Caki2 (cell line): ENCODE data around the gene TEX19. TPM values are rescaled to one million over a fixed set of nuclear protein-coding genes. Genes with fewer than 3 reads are reported as not detected.
A peak's percentile ranks its signal among the peaks of the same experiment; 100 is the strongest.

ENCODE experiments used
- DNase-seq: peaks from one replicate; pipeline ENCODE4 v3.0.0-alpha.2; 2015; ENCODE audit warnings: low read depth
- in situ Hi-C: cut with HindIII; loops from 2 replicates; pipeline ENCODE4 v1.10.0; 2016; ENCODE audit warnings: low sequenced_read_pairs, low pct_unique_long_range_greater_than_20kb, mixed read lengths
- total RNA-seq: library from RNA; depleted of rRNA; stranded (reverse); fragments of >200 nt; shearing (Covaris generic); gene quantifications from 2 replicates; pipeline ENCODE4 v1.2.3, GENCODE V29; 2014; ENCODE audit warnings: low replicate concordance

Gene TEX19
- total RNA-seq, 1 experiment from 2014 or later, result 0.37 TPM

DNA sequence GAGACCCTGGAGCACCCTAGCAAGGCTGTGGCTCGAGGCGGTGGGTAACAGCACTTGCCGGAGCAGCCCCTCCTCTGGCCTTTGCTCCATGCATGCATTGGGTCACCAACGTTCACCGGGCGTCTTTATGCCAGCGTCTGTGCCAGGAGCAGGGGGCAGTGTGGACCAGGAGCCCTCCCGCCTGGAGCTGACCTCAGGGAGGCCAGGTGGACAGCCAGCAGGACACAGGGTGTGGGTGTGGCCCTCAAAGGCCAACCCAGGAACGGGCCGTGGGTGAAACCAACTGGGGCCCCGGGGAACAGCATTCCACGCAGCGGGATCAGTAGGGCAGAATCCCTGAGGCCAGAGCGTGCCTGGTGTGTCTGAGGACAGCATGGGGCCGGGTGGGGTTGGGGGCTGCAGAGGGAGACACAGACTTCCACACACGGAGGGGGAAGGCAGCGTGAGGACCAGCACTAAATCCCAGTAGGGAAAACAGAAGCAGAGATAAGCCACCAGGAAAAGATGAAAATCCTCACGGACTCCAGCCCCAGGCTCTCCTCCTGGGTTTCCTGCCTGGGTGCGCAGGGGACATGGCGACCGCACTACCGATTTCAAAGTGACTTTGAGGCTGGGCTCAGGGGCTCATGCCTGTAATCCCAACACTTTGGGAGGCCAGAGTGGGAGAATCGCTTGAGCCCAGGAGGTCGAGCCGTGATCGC lies 38.8 kb upstream of the TEX19 start:
- no peak for DNase-seq
- in situ Hi-C loops, result no loop called here

- in situ Hi-C loops, result no loop called here
Observed at GRCh38 chr17:82320956-82321927, 37.8 kb upstream of the TEX19 start.

GRCh38 chr17:82321947-82322466 lies 37.0 kb upstream of the TEX19 start:
- in situ Hi-C loops, result no loop called here
- no peak for DNase-seq

More at GRCh38 chr17:82320956-82321927, 37.8 kb upstream of the TEX19 start:
- no peak for DNase-seq

DNA sequence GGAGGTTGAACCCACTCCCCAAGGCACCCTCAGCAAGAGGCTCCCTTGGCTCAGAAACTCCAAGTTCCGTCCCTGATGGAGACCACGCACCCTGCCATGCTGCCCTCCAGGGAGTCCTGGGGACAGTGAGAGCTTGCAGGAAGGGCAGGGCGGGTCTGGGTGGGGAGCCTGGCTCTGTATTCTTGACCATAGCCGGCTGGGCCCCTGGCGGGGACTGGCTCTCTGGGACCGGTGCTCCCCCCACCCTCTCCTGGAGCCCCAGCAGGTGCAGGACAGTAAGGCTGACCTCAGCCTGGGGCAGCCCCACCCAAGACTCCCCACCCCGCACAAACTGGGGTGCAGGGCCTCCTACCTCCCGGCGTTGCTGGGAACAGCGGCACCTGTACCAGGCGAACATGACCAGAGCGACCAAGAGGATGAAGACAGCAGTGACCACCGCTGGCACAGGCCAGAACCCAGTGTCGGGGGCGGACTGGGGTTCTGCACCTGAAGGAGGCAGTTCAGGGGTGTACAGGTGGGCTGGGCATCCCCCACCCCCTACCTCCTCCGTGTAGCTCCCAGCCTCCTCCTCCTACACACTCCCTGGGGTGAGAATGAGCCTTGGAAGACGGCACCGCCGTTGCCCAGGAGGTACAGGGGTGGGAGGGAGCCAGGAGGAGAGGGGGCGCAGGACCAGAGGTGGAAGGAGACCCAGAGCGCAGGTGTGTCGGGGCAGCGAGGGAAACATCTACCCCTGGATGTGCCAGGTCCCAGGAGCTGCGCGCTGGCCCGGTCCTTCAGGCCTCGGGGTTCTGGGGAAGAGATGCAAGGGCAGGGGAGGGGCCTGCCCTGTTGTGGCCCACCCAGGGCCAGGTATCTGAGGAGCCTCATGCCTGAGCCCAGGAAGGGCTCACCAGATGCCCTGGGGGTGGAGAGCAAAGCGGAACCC lies 36.3 kb upstream of the TEX19 start:
- in situ Hi-C loops, result no loop called here

GRCh38 chr17:82323514-82324234 lies 35.4 kb upstream of the TEX19 start:
- in situ Hi-C loops, result no loop called here
- DNase-seq, result no peak

More for the DNA sequence above, 36.3 kb upstream of the TEX19 start:
- DNase-seq, result no peak

- in situ Hi-C loops, result no loop called here
- DNase-seq, result no peak
Observed at GRCh38 chr17:82324566-82325285, 34.3 kb upstream of the TEX19 start.

DNA sequence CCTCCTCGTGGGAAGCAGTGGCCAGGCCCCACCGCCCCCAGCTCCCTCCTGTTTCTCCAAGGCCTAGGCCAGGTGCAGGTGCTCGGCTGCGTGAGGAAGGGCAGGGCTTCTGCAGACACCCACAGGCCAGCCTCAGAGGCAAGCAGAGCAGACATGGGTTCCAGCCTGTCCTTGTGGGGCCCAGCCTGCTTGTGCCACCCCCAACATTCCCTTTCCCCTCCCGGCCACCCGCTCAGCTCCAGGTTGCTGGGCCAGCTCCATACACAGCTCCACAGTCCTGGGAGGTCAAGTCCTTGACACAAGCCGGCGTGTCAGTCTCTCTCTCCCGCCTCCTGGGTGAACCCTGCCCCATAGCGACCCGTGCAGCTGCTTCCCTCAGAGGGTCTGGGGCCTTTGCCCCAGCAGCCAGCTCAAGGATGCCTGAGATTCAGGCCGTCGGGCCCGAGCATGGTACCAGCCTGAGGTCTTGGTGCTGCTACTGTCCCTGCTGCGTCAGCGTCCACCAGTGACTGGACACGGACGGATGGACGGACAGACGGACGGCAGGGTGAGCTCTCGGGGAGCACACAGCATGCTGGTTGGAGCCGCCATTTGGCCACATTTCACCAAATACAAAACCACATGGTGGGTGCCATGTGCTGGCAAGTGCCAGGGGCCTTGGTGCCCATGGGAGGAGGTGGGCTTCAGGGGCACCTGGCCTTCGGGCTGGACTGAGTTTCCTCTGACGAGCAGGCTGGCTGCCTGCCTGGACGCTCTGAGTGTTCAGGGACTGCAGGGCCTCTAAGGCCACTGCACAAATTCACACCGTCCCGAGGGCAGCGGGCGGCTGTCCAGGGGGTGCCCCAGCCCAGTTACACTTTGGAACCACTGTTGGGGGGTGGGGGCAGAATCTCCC lies 33.5 kb upstream of the TEX19 start:
- in situ Hi-C loops, result no loop called here
- no peak for DNase-seq

DNA sequence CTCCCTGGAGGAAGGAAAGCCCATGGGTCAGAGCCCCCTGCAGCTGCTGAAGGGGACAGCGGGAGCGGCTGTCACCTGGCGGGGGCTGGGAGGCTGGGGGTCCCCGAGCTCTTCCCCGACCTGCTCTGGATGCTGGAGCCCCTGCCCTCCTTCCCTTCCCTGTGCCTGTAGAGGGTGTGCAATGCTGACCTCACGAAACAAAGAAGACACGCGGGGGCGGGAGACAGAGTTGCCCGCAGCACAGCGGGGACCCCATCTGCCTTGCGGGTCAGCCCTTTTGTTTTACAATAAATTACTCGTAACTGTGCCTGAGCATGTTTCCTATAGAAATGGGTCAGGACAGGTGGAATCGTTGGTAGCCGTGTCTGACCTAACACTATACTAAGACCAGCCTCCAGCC lies 31.8 kb upstream of the TEX19 start:
- no peak for DNase-seq
- in situ Hi-C loops, result no loop called here

DNA sequence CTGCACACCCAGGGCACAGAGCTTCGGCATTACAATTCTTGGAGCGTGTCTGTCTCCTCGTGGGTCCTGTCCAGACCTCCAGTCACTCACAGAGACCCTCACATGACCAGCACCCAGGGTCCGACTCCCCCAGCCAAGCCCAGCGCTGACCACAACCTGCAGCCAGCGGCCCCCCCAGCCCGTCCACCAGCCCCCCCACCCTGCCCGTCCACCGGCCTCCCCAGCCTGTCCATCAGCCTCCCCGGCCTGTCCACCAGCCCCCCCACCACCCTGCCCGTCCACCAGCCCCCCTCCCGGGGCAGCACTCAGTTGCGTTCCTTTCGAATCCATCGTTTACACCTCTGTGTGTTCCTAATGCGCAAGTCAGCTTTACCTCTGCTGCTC lies 31.3 kb upstream of the TEX19 start:
- DNase-seq, result no peak
- in situ Hi-C loops, result no loop called here

- in situ Hi-C loops, result no loop called here
- no peak for DNase-seq
Observed at GRCh38 chr17:82328141-82328993, 30.7 kb upstream of the TEX19 start.

DNA sequence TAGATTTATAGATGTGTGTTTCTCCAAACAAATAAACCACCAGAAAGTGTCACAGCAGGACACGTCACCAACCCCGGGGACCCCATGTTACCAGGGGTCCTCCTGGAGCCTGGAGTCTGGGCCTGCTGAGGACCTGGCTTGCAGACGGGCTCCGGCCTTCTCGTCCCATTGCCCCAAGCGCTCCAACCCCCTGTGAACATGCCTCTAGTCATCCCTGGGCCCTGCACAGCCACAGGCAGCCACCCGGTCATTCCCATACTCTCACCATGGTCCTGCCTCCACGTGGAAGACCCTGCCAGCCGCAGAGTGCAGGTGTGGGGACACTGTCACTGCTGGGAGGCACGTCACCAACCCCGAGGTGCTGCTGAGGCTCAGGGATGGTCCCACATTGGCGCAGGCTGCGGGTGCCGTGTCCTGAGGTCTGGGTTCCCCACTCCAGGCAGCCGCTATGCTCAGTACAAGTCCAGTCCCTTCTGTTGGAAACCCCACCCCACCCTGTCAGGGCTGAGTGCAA lies 30.0 kb upstream of the TEX19 start:
- no peak for DNase-seq
- in situ Hi-C loops, result no loop called here

DNA sequence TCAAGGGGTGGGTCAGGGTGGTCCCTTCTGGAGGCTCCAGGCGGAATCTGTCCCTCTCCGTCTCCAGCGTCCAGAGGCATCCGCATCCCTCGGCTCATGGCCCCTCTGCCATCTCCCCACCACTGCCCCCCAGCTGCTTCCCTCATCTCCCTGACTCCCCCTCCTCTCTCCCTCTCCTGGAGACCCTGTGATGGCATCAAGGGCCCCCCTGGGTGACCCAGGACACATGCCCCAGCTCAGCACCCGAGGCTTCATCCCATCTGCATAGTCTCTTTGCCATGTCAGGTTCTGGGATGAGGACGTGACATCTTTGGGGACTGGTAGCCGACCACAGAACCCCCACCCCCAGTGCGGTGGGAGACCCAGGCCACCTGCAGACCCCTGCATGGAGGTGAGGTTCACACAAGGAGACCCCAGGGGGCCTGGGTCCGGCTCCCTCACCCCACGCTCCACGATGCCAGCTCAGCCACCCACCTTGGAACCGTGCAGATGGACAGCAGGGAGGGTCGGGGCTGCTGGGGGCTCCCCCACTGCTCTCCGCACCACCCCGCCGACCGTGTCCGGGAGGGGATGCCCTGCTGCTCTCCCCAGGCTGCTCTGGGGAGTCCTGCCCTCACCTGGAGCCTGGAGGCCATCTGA lies 29.2 kb upstream of the TEX19 start:
- in situ Hi-C loops, result no loop called here
- DNase-seq, result no peak

DNA sequence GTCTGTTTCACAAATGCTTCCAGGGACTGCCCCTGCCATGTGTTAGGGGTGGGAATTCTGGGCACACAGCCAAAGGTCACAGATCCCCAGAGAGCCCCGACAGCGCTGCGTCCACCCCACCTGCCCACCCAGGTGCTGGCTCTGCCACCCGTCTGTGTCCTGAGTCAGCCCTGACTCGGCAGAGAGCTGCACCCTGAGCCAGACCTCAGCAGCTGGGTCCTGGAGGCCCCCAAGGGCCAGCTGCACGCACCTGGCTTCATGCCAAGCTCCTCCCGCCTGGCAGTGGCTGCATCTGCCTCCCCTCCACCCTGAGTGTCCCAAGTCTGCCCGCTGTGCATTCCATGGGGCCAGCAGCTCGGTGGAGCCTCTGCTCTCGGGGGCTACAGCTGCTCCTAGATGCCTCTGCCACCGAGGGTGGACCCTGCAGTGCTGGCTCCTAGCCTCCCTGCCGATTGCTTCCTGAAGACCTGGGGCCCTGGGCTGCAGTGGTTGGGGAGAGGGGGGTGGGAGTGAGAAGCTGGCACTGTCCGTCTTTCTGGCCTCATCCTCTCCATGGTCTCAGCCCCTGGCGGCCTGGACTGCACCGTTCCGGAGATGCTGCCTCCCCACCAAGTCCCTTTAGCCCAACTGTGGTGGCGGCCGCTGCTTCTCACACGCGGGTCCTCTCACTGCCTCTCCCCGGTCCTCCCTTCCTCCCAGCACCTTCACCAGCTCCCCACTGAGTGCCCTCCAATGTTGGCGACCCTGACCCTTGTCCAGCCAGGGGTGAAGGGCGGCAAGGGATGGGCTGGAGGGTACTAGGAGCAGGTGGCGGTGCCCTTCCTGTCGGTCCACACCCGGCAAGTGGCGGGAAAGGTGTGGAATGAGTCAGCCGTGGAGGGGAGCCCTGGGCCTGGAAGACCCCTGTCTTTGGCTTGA lies 28.5 kb upstream of the TEX19 start:
- DNase-seq, result peak; percentile 75

More for the DNA sequence above, 28.5 kb upstream of the TEX19 start:
- in situ Hi-C loops, result no loop called here
